ENCODE measurements around the gene UMAD1.

UMAD1 gene

GRCh38 chr7:7709291-7709690 is 68.7 kb downstream of the UMAD1 start:
- TF ChIP-seq GATA3 (IDR thresholded peaks at IDR 0.05; ENCODE audit: low read depth, low read length) (no peak), GATA2 (IDR thresholded peaks at IDR 0.05; ENCODE audit: low read depth, low read length) (no peak)

- TF ChIP-seq GATA2 (IDR thresholded peaks at IDR 0.05; ENCODE audit: low read depth, low read length) (no peak), GATA3 (IDR thresholded peaks at IDR 0.05; ENCODE audit: low read depth, low read length) (no peak)
Measured at GRCh38 chr7:7710469-7710868, 69.9 kb downstream of the UMAD1 start.

GRCh38 chr7:7713730-7714129 is 73.2 kb downstream of the UMAD1 start:
- no peak for TF ChIP-seq GATA2 (IDR thresholded peaks at IDR 0.05; ENCODE audit: low read depth, low read length)
- TF ChIP-seq GATA3 (IDR thresholded peaks at IDR 0.05; ENCODE audit: low read depth, low read length) = no peak

GRCh38 chr7:7718492-7718891 is 77.9 kb downstream of the UMAD1 start, which contains the start of gene RPA3:
TSS of gene RPA3 (minus strand) at chr7:7718607. CDS start at chr7:7640418, 78,189 bp downstream.
- TF ChIP-seq GATA2 (IDR thresholded peaks at IDR 0.05; ENCODE audit: low read depth, low read length) = no peak
- no peak; the same call in 1 of the 2 replicates for TF ChIP-seq GATA3 (IDR thresholded peaks at IDR 0.05; ENCODE audit: low read depth, low read length)

- TF ChIP-seq GATA3 (IDR thresholded peaks at IDR 0.05; ENCODE audit: low read depth, low read length) (no peak), GATA2 (IDR thresholded peaks at IDR 0.05; ENCODE audit: low read depth, low read length) (no peak)
Measured at GRCh38 chr7:7719236-7719635, 78.7 kb downstream of the UMAD1 start.

GRCh38 chr7:7720193-7720592 is 79.6 kb downstream of the UMAD1 start:
- no peak for TF ChIP-seq GATA2 (IDR thresholded peaks at IDR 0.05; ENCODE audit: low read depth, low read length)
- no peak for TF ChIP-seq GATA3 (IDR thresholded peaks at IDR 0.05; ENCODE audit: low read depth, low read length)

- TF ChIP-seq GATA3 (IDR thresholded peaks at IDR 0.05; ENCODE audit: low read depth, low read length) = no peak
- TF ChIP-seq GATA2 (IDR thresholded peaks at IDR 0.05; ENCODE audit: low read depth, low read length) = no peak
Measured at GRCh38 chr7:7720750-7721621, 80.4 kb downstream of the UMAD1 start.

- no peak for TF ChIP-seq GATA2 (IDR thresholded peaks at IDR 0.05; ENCODE audit: low read depth, low read length)
- TF ChIP-seq GATA3 (IDR thresholded peaks at IDR 0.05; ENCODE audit: low read depth, low read length) = no peak
Measured at GRCh38 chr7:7731732-7732131, 91.2 kb downstream of the UMAD1 start.

- TF ChIP-seq GATA2 (IDR thresholded peaks at IDR 0.05; ENCODE audit: low read depth, low read length) (no peak), GATA3 (IDR thresholded peaks at IDR 0.05; ENCODE audit: low read depth, low read length) (no peak)
Measured at GRCh38 chr7:7732621-7733281, 92.2 kb downstream of the UMAD1 start.

GRCh38 chr7:7736671-7737070 is 96.1 kb downstream of the UMAD1 start:
- no peak for TF ChIP-seq GATA2 (IDR thresholded peaks at IDR 0.05; ENCODE audit: low read depth, low read length)
- no peak for TF ChIP-seq GATA3 (IDR thresholded peaks at IDR 0.05; ENCODE audit: low read depth, low read length)

GRCh38 chr7:7737674-7738073 is 97.1 kb downstream of the UMAD1 start:
- TF ChIP-seq GATA2 (IDR thresholded peaks at IDR 0.05; ENCODE audit: low read depth, low read length) (no peak), GATA3 (IDR thresholded peaks at IDR 0.05; ENCODE audit: low read depth, low read length) (no peak)

- TF ChIP-seq GATA2 (IDR thresholded peaks at IDR 0.05; ENCODE audit: low read depth, low read length) = no peak
- TF ChIP-seq GATA3 (IDR thresholded peaks at IDR 0.05; ENCODE audit: low read depth, low read length) = no peak
Measured at GRCh38 chr7:7738177-7738576, 97.6 kb downstream of the UMAD1 start.

GRCh38 chr7:7738622-7739021 is 98.1 kb downstream of the UMAD1 start:
- TF ChIP-seq GATA3 (IDR thresholded peaks at IDR 0.05; ENCODE audit: low read depth, low read length) = no peak
- TF ChIP-seq GATA2 (IDR thresholded peaks at IDR 0.05; ENCODE audit: low read depth, low read length) = no peak

- no peak for TF ChIP-seq GATA2 (IDR thresholded peaks at IDR 0.05; ENCODE audit: low read depth, low read length)
- no peak for TF ChIP-seq GATA3 (IDR thresholded peaks at IDR 0.05; ENCODE audit: low read depth, low read length)
Measured at GRCh38 chr7:7739204-7740036, 98.9 kb downstream of the UMAD1 start.

Data from SH-SY5Y (cell line).